ENCODE data around the gene TGFBR2.

- TF ChIP-seq CTCF (IDR thresholded peaks at IDR 0.05) (no peak), POLR2A (IDR thresholded peaks at IDR 0.05) (no peak), POLR2AphosphoS5 (IDR thresholded peaks at IDR 0.05) (no peak)
Observed at GRCh38 chr3:30630238-30631030, 24.0 kb downstream of the TGFBR2 start.
